GM20000 (cell line): ENCODE data around the gene DDX24.
"Not testable (repeated sequence)": the region's sequence is repeated elsewhere in the genome, so short reads cannot be mapped to it uniquely, and the experiment has no call there.

ENCODE experiments used
- DNase-seq: peaks from one replicate; pipeline ENCODE4 v3.0.0; 2012; ENCODE audit warnings: low spot score
- CTCF ChIP-seq: IDR thresholded peaks from 2 replicates; pipeline ENCODE4 v1.5.1; 2012; ENCODE audit warnings: mild to moderate bottlenecking, control low read depth; ENCODE audit errors: extremely low read depth, missing control alignments

The DDX24 gene

GRCh38 chr14:94079891-94080620, 946 bp downstream of the DDX24 start:
- no peak for DNase-seq
- no peak for TF ChIP-seq CTCF

GRCh38 chr14:94077823-94078222, 3.2 kb downstream of the DDX24 start:
- no peak for TF ChIP-seq CTCF
- DNase-seq = no peak

- no peak for DNase-seq
- no peak for TF ChIP-seq CTCF
Measured at GRCh38 chr14:94077111-94077821, 3.7 kb downstream of the DDX24 start.

- TF ChIP-seq CTCF = no peak
- DNase-seq = no peak
Measured at GRCh38 chr14:94075008-94075407, 6.0 kb downstream of the DDX24 start.

GRCh38 chr14:94074534-94074933, 6.5 kb downstream of the DDX24 start:
- DNase-seq = no peak
- no peak for TF ChIP-seq CTCF

- DNase-seq = not testable (repeated sequence)
Measured at GRCh38 chr14:94072076-94072475, 8.9 kb downstream of the DDX24 start.

- TF ChIP-seq CTCF = no peak
- no peak for DNase-seq
Measured at GRCh38 chr14:94066089-94066676, 14.8 kb downstream of the DDX24 start.
